Activated CD4-positive, alpha-beta memory T cell treated with anti-CD3 and anti-CD28 coated beads, Interleukin-2, amount 10 ng/mL, durations not matched to agents 7 days and 5 days (primary cell): Measurements from ENCODE around the gene PDRG1. TPM values are rescaled to one million over a fixed set of nuclear protein-coding genes. Genes with fewer than 3 reads are reported as not detected.
"Not testable (repeated sequence)": the region's sequence is repeated elsewhere in the genome, so short reads cannot be mapped to it uniquely, and the experiment has no call there.

Source experiments
- CTCF ChIA-PET: fragments of 350-600 bp; sonication (Branson Sonifier 250); formaldehyde crosslinking; loops from one replicate; lab custom pipeline; 2021; ENCODE audit warnings: antibody characterized with exemption, inconsistent platforms; lab: Charles Lee
- POLR2A ChIA-PET: fragments of 350-600 bp; sonication (Branson Sonifier 250); formaldehyde crosslinking; loops from one replicate; lab custom pipeline; 2021; ENCODE audit warnings: antibody characterized with exemption; lab: Charles Lee
- DNase-seq: peaks from one replicate; pipeline ENCODE4 v3.0.0-alpha.2; 2020
- H3K27ac Mint-ChIP-seq: one replicate; pipeline ENCODE4 v1.8.0; 2021; ENCODE audit warnings: mild to moderate bottlenecking, mixed read lengths
- H3K27me3 Mint-ChIP-seq: one replicate; pipeline ENCODE4 v1.8.0; 2021; ENCODE audit warnings: mixed read lengths
- H3K36me3 Mint-ChIP-seq: one replicate; pipeline ENCODE4 v1.8.0; 2021; ENCODE audit warnings: low read depth, mixed read lengths
- H3K4me1 Mint-ChIP-seq: one replicate; pipeline ENCODE4 v1.8.0; 2021; ENCODE audit warnings: mixed read lengths
- H3K4me3 Mint-ChIP-seq: one replicate; pipeline ENCODE4 v1.8.0; 2021; ENCODE audit warnings: mild to moderate bottlenecking, mixed read lengths
- H3K9me3 Mint-ChIP-seq: one replicate; pipeline ENCODE4 v1.8.0; 2021; ENCODE audit warnings: mixed read lengths
- total RNA-seq, 2 experiments: library from RNA; stranded (reverse); gene quantifications; one replicate each; pipeline ENCODE4 v1.2.3, GENCODE V29; 2021

The PDRG1 gene
- total RNA-seq, 2 experiments from 2014 or later: 10.8 TPM

DNA sequence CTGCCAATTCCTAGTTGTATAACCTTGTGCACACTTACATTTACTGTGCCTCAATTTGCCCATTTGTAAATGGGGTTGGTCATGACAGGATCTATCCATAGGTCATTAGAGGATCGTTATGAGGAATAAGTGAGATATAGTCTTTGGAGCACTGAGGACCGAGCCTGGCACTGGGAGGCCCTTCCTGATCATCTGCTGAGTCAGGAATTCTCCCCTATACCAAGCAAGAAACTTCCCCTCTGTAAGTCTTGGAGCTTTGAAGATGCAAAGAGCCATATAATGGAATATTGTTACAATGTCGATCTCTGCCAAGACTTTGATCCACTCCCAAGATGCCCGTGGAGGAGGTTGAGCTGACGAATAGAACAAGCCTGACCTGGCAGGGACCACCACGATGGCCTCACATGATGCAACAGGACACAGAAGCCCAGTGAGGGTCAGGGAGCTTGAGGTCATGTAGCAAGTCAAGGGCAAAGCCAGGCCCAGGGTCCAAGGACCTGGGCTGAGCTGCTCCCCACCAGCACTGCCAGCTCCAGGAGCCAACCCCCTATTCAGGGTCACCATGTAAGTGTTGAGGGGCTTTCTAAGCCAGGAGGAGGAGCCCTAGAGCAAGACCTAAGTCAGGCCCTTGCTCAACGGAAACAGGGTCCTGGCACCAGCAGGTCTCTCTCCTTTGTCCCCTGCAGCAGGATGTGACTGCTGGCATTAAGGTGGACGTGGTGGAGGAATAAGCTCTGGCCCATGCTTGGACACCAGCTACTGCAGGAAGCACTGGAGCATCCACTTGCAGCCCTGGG lies 16.7 kb downstream of the PDRG1 start:
- Mint-ChIP-seq H3K4me3 (no peak overlapping the region), H3K36me3 (no peaks in the 10 kb centered on the region), H3K27ac (no peak overlapping the region), H3K27me3 (peaks cover 6% of the 10 kb centered on the region), H3K9me3 (no peaks in the 10 kb centered on the region), H3K4me1 (no peaks in the 10 kb centered on the region)
- DNase-seq: no peak
- CTCF ChIA-PET: interaction anchor here (1.7 kb wide), 1 partner anchor 17 kb away, joined by 5 read pairs; the partner anchor contains the start of gene PDRG1
- POLR2A ChIA-PET: no interaction called here

DNA sequence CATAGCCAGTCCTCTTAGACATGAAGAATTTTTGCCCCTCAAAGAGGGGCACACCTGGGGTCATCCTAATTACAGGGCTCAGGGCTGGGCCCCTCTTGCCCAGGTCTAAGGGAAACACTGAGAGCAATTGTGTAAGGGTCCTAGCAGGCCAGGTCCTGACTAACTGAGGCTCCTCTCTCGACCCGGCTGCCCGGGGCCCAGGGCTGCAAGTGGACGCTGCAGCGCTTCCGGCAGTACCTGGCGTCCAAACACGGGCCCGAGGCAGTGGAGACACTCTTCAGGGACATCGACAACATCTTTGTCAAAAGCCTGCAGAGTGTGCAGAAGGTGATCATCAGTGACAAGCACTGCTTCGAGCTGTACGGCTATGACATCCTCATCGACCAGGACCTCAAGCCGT lies 17.4 kb downstream of the PDRG1 start:
- H3K4me3 Mint-ChIP-seq: no peak overlapping the region
- ChIA-PET POLR2A (no interaction called here), CTCF (no interaction called here)
- no peak overlapping the region for H3K27ac Mint-ChIP-seq
- H3K9me3 Mint-ChIP-seq: no peaks in the 10 kb centered on the region
- peaks cover 6% of the 10 kb centered on the region for H3K27me3 Mint-ChIP-seq
- DNase-seq: no peak
- no peaks in the 10 kb centered on the region for H3K4me1 Mint-ChIP-seq
- no peaks in the 10 kb centered on the region for H3K36me3 Mint-ChIP-seq

DNA sequence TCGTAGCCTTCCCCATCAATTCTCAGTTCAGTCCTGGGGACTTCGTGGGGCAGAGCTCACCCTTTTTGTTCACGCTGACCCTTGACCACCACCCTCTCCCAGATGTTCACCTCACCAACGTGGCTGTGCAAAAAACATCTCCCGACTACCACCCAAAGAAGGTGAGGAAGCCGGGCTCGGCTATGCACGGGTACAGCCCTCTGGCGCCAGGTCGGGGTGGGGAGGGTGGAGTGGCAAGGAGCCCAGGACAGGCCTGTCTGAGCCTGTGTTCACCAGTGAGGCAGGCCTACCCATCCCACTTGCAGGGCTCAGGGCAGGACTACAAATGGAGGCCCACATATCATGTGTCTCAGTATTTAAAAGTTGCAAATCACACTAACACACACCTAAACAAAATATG lies 18.1 kb downstream of the PDRG1 start:
- Mint-ChIP-seq H3K36me3 (no peaks in the 10 kb centered on the region), H3K9me3 (no peaks in the 10 kb centered on the region), H3K27ac (no peak overlapping the region), H3K4me1 (no peaks in the 10 kb centered on the region), H3K27me3 (peaks cover 9% of the 10 kb centered on the region), H3K4me3 (no peak overlapping the region)
- ChIA-PET CTCF (interaction anchor here (1.6 kb wide), 1 partner anchor 18 kb away, joined by 6 read pairs; the partner anchor contains the start of gene PDRG1), POLR2A (no interaction called here)
- no peak for DNase-seq

DNA sequence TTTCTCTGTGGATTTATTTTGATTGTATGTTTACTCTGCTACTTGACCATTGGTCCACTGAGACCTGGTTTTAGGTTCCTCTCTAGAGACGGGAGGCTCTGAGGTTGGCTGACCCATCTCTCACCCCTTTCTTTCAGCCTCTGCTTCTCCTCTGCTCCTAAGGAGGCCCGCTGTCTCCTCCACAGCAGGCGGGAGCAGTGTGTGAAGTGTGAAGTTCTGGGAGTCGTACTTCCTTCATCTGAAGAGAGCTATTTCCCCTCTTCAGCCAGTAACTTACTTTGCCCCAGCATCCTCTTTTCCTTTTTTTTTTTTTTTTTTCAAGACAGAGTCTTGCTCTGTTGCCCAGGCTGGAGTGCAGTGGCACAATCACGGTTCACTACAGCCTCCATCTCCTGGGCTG lies 21.1 kb downstream of the PDRG1 start:
- ChIA-PET CTCF (no interaction called here), POLR2A (no interaction called here)
- Mint-ChIP-seq H3K4me1 (no peaks in the 10 kb centered on the region), H3K27ac (no peak overlapping the region), H3K27me3 (peaks cover 21% of the 10 kb centered on the region), H3K36me3 (no peaks in the 10 kb centered on the region), H3K9me3 (no peaks in the 10 kb centered on the region), H3K4me3 (no peak overlapping the region)
- DNase-seq: no peak

DNA sequence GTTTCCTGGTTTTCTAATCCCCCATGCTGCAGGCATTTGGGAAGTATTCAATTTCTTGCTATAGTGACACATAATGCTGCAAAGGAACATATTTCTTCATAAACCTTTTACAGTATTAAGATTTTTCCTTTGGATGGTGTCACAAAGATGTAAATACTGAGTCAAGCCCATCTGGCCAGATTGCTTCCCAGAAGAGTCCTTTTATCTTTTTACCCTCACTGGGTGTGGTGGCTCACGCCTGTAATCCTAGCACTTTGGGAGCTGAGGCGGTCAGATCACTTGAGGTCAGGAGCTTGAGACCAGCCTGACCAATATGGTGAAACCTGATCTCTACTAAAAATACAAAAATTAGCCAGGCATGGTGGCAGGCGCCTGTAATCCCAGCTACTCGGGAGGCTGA lies 22.2 kb downstream of the PDRG1 start:
- POLR2A ChIA-PET, H3K4me3 Mint-ChIP-seq, H3K4me1 Mint-ChIP-seq, DNase-seq, H3K27ac Mint-ChIP-seq, H3K36me3 Mint-ChIP-seq, CTCF ChIA-PET, H3K9me3 Mint-ChIP-seq: not testable (repeated sequence)
- H3K27me3 Mint-ChIP-seq: peaks cover 21% of the 10 kb centered on the region

DNA sequence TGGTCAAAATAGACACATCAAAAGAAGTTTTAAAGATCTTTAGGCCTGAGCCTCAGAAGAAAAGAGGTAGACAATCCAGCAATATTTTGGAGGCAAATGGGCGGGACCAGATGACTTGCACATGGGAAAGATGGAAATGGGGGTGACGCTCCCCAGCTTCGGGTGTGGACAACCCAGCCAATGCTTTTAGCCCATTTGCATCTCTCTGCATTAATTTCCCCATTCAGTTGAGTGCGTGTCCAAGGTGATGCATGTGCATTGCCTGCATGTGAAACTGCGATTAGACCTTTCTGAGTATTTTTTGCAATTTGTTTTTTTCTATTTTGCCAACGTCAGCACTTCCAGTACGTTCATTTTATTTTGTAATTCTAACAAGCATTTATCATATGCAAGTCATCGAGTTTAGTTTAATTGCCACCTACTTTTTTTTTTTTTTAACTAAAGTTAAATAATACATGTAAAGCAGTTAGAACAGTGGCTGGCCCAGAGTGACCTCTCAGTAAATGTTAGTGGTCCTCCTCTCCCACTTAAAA lies 24.2 kb downstream of the PDRG1 start:
- CTCF ChIA-PET: no interaction called here
- Mint-ChIP-seq H3K27ac (no peak overlapping the region), H3K9me3 (no peaks in the 10 kb centered on the region), H3K27me3 (peaks cover 25% of the 10 kb centered on the region), H3K36me3 (no peaks in the 10 kb centered on the region), H3K4me1 (no peaks in the 10 kb centered on the region), H3K4me3 (no peak overlapping the region)
- POLR2A ChIA-PET: no interaction called here
- no peak for DNase-seq

DNA sequence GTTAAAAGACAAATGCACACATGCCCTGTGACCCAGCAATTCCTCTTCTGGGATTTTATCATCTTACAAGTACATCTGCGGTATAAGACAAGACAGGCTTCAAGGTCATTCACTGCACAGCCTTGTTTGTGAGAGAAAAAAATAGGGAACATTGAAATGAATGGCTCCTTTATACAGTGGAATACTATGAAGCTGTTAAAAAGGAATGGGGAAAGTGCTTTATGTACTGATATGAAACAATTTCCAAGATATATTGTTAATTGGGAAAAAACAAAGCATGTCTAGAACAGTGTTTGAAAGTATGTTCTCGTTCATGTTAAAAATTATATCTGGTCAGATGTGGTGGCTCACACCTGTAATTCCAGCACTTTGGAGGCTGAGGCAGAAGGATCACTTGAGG lies 25.4 kb downstream of the PDRG1 start:
- POLR2A ChIA-PET: no interaction called here

DNA sequence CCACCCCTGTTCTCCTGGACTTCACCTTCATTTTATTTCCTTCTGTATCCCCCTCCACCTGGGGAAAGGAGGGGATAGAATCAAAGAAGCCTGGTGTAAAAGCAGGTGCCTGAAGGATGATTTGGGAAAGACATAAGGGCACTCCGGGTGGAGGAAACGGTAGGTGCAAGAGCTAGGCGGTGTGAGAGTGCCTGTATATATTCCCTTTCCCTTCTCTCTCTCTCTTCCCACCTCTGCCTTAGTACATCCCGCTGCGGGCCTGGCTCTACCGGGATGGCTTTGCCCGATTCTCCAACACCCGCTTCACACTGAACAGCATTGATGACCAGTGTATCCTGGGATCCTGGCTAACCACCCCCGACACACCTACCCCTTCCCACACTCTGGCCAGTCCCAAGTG lies 26.2 kb downstream of the PDRG1 start:
- H3K27me3 Mint-ChIP-seq: peaks cover 20% of the 10 kb centered on the region
- H3K36me3 Mint-ChIP-seq: no peaks in the 10 kb centered on the region
- DNase-seq: no peak
- H3K9me3 Mint-ChIP-seq: no peaks in the 10 kb centered on the region
- POLR2A ChIA-PET: no interaction called here
- no peaks in the 10 kb centered on the region for H3K4me1 Mint-ChIP-seq
- no peak overlapping the region for H3K27ac Mint-ChIP-seq
- CTCF ChIA-PET: no interaction called here
- no peak overlapping the region for H3K4me3 Mint-ChIP-seq

More for the DNA sequence above, 25.4 kb downstream of the PDRG1 start:
- no peaks in the 10 kb centered on the region for H3K9me3 Mint-ChIP-seq
- CTCF ChIA-PET: interaction anchor here (0.5 kb wide), 1 partner anchor 572 kb away, joined by 3 read pairs; no protein-coding TSS in a partner anchor
- no peak overlapping the region for H3K4me3 Mint-ChIP-seq
- no peaks in the 10 kb centered on the region for H3K4me1 Mint-ChIP-seq
- no peaks in the 10 kb centered on the region for H3K36me3 Mint-ChIP-seq
- no peak overlapping the region for H3K27ac Mint-ChIP-seq
- peaks cover 25% of the 10 kb centered on the region for H3K27me3 Mint-ChIP-seq
- DNase-seq: no peak

DNA sequence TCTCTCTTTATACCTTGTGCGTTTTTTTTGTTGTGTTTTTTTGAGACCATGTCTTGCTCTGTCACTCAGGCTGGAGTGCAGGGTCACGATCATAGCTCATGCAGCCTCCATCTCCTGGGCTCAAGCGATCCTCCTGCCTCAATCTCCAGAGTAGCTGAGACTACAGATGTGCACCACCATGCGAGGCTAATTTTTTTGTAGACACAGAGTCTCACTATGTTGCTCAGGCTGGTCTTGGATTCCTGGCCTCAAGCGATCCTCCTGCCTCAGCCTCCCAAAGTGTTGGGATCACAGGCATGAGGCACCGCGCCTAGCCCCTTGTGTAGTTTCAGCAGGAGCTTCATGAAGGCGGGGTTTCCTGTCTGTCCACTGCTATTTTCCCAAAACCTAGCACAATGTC lies 27.3 kb downstream of the PDRG1 start:
- POLR2A ChIA-PET: no interaction called here
- CTCF ChIA-PET: no interaction called here
- Mint-ChIP-seq H3K27me3 (peaks cover 25% of the 10 kb centered on the region), H3K4me3 (no peak overlapping the region), H3K36me3 (no peaks in the 10 kb centered on the region), H3K4me1 (no peaks in the 10 kb centered on the region), H3K27ac (no peak overlapping the region), H3K9me3 (no peaks in the 10 kb centered on the region)
- DNase-seq: no peak

DNA sequence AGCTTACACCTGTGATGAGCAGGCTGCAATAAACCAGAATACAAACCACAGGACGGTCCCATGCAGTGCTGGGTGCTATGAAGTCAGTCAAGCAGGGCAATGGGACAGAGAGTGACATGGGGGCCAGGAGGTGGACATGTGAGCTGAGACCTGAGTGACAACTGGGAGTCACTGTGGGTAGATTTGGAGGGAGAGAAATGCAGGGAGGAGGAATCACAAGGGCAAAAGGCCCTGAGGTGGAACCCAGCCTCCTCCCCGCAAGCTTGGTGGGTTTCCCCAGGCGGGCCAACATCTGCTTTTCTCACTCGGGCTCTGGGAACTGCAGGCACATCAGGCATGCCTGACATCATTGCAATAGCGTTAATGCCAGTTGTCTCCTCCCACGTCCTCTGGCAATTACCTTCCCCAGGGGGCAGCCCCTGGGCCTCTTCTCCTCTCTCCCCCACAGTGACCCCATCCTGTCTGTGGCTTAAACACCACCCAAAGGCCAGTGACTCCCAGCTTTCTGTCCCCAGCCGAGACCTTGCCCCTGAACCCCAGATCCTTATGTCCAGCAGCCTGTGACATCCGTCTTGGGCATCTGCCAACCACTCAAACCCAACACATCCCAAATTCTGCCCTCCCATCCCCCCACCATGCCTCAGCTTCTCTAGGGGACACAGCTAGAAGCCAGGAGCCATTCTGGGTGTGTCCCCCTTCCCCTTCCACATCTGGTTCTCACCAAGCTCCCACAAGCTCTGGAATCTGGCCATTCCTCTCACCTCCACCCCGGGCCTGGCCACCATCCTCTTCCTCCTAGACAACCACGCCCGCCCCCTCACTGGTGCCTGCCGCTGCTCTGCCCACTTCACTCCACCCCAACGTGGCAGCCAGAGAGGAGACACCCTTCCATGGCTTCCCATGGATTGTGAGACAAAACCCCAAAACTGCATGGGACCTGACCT lies 28.2 kb downstream of the PDRG1 start:
- no peak for DNase-seq
- POLR2A ChIA-PET: no interaction called here
- H3K27me3 Mint-ChIP-seq: peaks cover 28% of the 10 kb centered on the region
- H3K36me3 Mint-ChIP-seq: no peaks in the 10 kb centered on the region
- no peaks in the 10 kb centered on the region for H3K9me3 Mint-ChIP-seq
- CTCF ChIA-PET: no interaction called here
- H3K27ac Mint-ChIP-seq: no peak overlapping the region
- no peaks in the 10 kb centered on the region for H3K4me1 Mint-ChIP-seq
- H3K4me3 Mint-ChIP-seq: no peak overlapping the region

DNA sequence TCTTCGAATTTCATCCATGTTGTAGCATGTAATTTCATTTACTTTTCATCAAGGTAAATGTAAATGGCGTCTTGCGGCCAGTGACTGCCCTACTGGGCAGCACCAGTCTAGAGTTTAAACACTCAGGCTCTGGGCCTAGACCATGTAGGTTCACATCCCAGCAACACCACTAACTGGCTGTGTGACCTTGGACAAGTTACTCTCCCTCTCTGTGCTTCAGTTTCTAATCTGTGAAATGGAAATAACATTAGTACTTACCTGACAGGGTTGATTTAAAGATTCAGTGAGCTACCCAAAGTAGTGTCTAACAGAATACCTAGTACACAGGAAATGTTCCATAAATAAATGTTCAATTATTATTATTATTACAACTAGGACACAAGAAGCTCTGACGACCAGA lies 29.3 kb downstream of the PDRG1 start:
- H3K27ac Mint-ChIP-seq: no peak overlapping the region
- no peaks in the 10 kb centered on the region for H3K9me3 Mint-ChIP-seq
- no peak for DNase-seq
- no peaks in the 10 kb centered on the region for H3K36me3 Mint-ChIP-seq
- ChIA-PET POLR2A (no interaction called here), CTCF (no interaction called here)
- no peak overlapping the region for H3K4me3 Mint-ChIP-seq
- H3K4me1 Mint-ChIP-seq: no peaks in the 10 kb centered on the region
- peaks cover 32% of the 10 kb centered on the region for H3K27me3 Mint-ChIP-seq

DNA sequence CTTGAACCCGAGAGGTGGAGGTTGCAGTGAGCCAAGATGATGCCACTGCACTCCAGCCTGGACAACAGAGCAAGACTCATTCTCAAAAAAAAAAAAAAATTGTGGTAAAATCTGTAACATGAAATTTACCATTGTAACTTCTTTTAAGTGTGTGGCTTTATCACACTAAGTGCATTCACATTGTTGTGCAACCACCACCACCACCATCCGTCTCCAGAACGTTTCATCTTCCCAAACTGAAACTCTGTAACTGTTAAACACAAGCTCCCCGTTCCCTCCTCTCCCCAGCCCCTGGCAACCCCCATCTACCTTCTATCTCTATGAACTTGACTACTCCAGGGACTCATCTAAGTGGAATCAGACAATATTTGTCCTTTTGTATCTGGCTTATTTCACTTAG lies 29.7 kb downstream of the PDRG1 start:
- POLR2A ChIA-PET: no interaction called here
- DNase-seq: no peak
- Mint-ChIP-seq H3K4me1 (no peaks in the 10 kb centered on the region), H3K4me3 (no peak overlapping the region), H3K27me3 (peaks cover 33% of the 10 kb centered on the region), H3K27ac (no peak overlapping the region), H3K36me3 (no peaks in the 10 kb centered on the region), H3K9me3 (no peaks in the 10 kb centered on the region)
- CTCF ChIA-PET: no interaction called here

DNA sequence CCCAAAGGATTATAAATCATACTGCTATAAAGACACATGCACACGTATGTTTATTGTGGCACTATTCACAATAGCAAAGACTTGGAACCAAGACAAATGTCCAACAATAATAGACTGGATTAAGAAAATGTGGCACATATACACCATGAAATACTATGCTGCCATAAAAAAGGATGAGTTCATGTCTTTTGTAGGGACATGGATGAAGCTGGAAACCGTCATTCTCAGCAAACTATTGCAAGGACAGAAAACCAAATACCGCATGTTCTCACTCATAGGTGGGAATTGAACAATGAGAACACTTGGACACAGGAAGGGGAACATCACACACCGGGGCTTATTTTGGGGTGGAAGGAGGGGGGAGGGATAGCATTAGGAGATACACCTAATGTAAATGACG lies 30.4 kb downstream of the PDRG1 start:
- H3K9me3 Mint-ChIP-seq, H3K36me3 Mint-ChIP-seq, POLR2A ChIA-PET, H3K4me1 Mint-ChIP-seq, H3K4me3 Mint-ChIP-seq, H3K27ac Mint-ChIP-seq, DNase-seq, CTCF ChIA-PET: not testable (repeated sequence)
- peaks cover 33% of the 10 kb centered on the region for H3K27me3 Mint-ChIP-seq
